GM12878 (cell line): ENCODE measurements around the gene HADH. TPM values are rescaled to one million over a fixed set of nuclear protein-coding genes. Genes with fewer than 3 reads are reported as not detected.

Experiments used
- ATAC-seq: fragments of 200-7000 bp; cut with Tn5 transposase; 3 replicates; pipeline ENCODE4 v1.9.1; 2020; ENCODE audit warnings: mild to moderate bottlenecking, moderate library complexity
- BruUV-seq: library from RNA; stranded (reverse); fragments of 400-500 nt; replicated peaks from 2 replicates; lab custom pipeline; 2021; lab: Mats Ljungman, UMichigan
- CTCF ChIA-PET: fragments of 300-600 bp; sonication (Branson Sonifier 250); formaldehyde crosslinking; extraction: SDS; loops from one replicate; lab custom pipeline; 2021; ENCODE audit warnings: inconsistent platforms; lab: Yijun Ruan, JAX
- POLR2A ChIA-PET: fragments of 350-600 bp; formaldehyde crosslinking; extraction: SDS; loops from one replicate; lab custom pipeline; 2021; ENCODE audit warnings: inconsistent platforms; lab: Charles Lee
- RAD21 ChIA-PET: fragments of 300-600 bp; sonication (Branson Sonifier 250); formaldehyde crosslinking; loops from one replicate; lab custom pipeline; 2023; ENCODE audit warnings: antibody characterized with exemption; ENCODE audit not compliant: unreplicated experiment; lab: Charles Lee
- SMC1A ChIA-PET: fragments of 300-600 bp; sonication (Branson Sonifier 250); formaldehyde crosslinking; loops from one replicate; lab custom pipeline; 2023; ENCODE audit not compliant: unreplicated experiment, uncharacterized antibody; lab: Charles Lee
- DNase-seq: peaks from one replicate; pipeline ENCODE4 v3.0.0-alpha.2; 2011; ENCODE audit warnings: low read depth, low spot score
- FAIRE-seq: peaks from 3 replicates; lab custom pipeline; 2011; peaks lifted over from hg19 to GRCh38; lab: Jason Lieb, UNC
- H2AFZ ChIP-seq: 2 replicates; pipeline ENCODE4 v1.6.0; 2011; ENCODE audit warnings: low read depth, low read length, control low read depth; ENCODE audit not compliant: control insufficient read depth
- H3K27ac ChIP-seq: 2 replicates; pipeline ENCODE4 v1.5.1; 2011; ENCODE audit warnings: control low read depth; ENCODE audit not compliant: control insufficient read depth, insufficient read depth
- H3K27me3 ChIP-seq, 2 experiments: replicated peaks in 1 of 2; 2 replicates each; pipeline versions ENCODE4 v1.6.0 to v1.6.1; 2011; ENCODE audit warnings: low read length in 1 of 2; ENCODE audit not compliant: control insufficient read depth in 2 of 2, insufficient read depth in 2 of 2
- H3K36me3 ChIP-seq, 2 experiments: 2 replicates each; pipeline ENCODE4 v1.5.1; 2011; ENCODE audit warnings: low read length in 1 of 2; ENCODE audit not compliant: control insufficient read depth in 2 of 2, insufficient read depth in 2 of 2
- H3K4me1 ChIP-seq: 2 replicates; pipeline ENCODE4 v1.6.1; 2011; ENCODE audit warnings: mild to moderate bottlenecking, low read length, moderate library complexity, mixed read lengths; ENCODE audit not compliant: control insufficient read depth, insufficient read depth
- H3K4me2 ChIP-seq: 2 replicates; pipeline ENCODE4 v1.6.0; 2011; ENCODE audit warnings: control low read depth; ENCODE audit not compliant: control insufficient read depth, insufficient read depth
- H3K4me3 ChIP-seq: fragments of 200-600 bp; sonication (generic); 2 replicates; pipeline ENCODE4 v1.5.1; 2016
- H3K79me2 ChIP-seq: 2 replicates; pipeline ENCODE4 v1.6.0; 2011; ENCODE audit warnings: low read length; ENCODE audit not compliant: control insufficient read depth, insufficient read depth
- H3K9ac ChIP-seq: 2 replicates; pipeline ENCODE4 v1.8.0; 2011; ENCODE audit warnings: low read length, control low read depth, mixed read lengths; ENCODE audit not compliant: control insufficient read depth, insufficient read depth
- H3K9me3 ChIP-seq: replicated peaks from 3 replicates; pipeline ENCODE4 v1.5.1; 2011; ENCODE audit warnings: mild to moderate bottlenecking, low read length; ENCODE audit not compliant: control insufficient read depth, insufficient read depth
- H4K20me1 ChIP-seq: 2 replicates; pipeline ENCODE4 v1.6.0; 2011; ENCODE audit not compliant: control insufficient read depth, insufficient read depth
- BCL11A ChIP-seq: IDR thresholded peaks from 2 replicates; pipeline ENCODE4 v1.6.1; 2011; ENCODE audit warnings: low read depth, low read length
- CBFB ChIP-seq: IDR thresholded peaks from 2 replicates; pipeline ENCODE4 v1.6.1; 2016; ENCODE audit warnings: antibody characterized with exemption, low read depth
- CREB1 ChIP-seq: IDR thresholded peaks from 2 replicates; pipeline ENCODE4 v1.6.1; 2012; ENCODE audit warnings: low read depth, mild to moderate bottlenecking, inconsistent platforms
- FOS ChIP-seq: IDR thresholded peaks from 3 replicates; pipeline ENCODE4 v1.6.1; 2011; ENCODE audit warnings: borderline replicate concordance; ENCODE audit not compliant: insufficient read length; ENCODE audit errors: extremely low read depth
- FOXM1 ChIP-seq: IDR thresholded peaks from 2 replicates; pipeline ENCODE4 v1.6.1; 2012; ENCODE audit warnings: low read depth, mild to moderate bottlenecking, inconsistent platforms, low read length, moderate library complexity
- HCFC1 ChIP-seq: fragments of 150-350 bp; IDR thresholded peaks from 2 replicates; pipeline ENCODE4 v1.6.1; 2014; ENCODE audit warnings: low read length
- NFIC ChIP-seq: IDR thresholded peaks from 2 replicates; pipeline ENCODE4 v1.6.1; 2012; ENCODE audit warnings: low read depth, mild to moderate bottlenecking, inconsistent platforms, low read length, moderate library complexity
- NR2C1 ChIP-seq: fragments of 450-650 bp; IDR thresholded peaks from 2 replicates; pipeline ENCODE4 v1.6.1; 2017; ENCODE audit warnings: antibody characterized with exemption, mild to moderate bottlenecking, moderate library complexity
- POLR2A ChIP-seq: IDR thresholded peaks from 2 replicates; pipeline ENCODE4 v1.6.1; 2011; ENCODE audit warnings: low read depth, mild to moderate bottlenecking, low read length
- RELA ChIP-seq: fragments of 450-650 bp; IDR thresholded peaks from 2 replicates; pipeline ENCODE4 v1.8.0; 2014; ENCODE audit warnings: borderline replicate concordance; ENCODE audit not compliant: partially characterized antibody
- SMARCA5 ChIP-seq: fragments of 450-650 bp; IDR thresholded peaks from 2 replicates; pipeline ENCODE4 v1.6.1; 2017; ENCODE audit warnings: mild to moderate bottlenecking
- SRF ChIP-seq, 2 experiments: IDR thresholded peaks; 2 replicates each; pipeline ENCODE4 v1.6.1; 2011; ENCODE audit warnings: low read depth in 2 of 2, low read length in 2 of 2, mild to moderate bottlenecking in 1 of 2, moderate library complexity in 1 of 2
- STAT3 ChIP-seq: IDR thresholded peaks from 2 replicates; pipeline ENCODE4 v1.6.1; 2011; ENCODE audit warnings: low read depth, low read length, improper control_type of control experiment
- SUPT20H ChIP-seq: IDR thresholded peaks from 2 replicates; pipeline ENCODE4 v1.6.1; 2011; ENCODE audit warnings: low read depth, mild to moderate bottlenecking, low read length, moderate library complexity, borderline replicate concordance; ENCODE audit not compliant: control insufficient read depth
- TBL1XR1 ChIP-seq: IDR thresholded peaks from 2 replicates; pipeline ENCODE4 v1.6.1; 2012; ENCODE audit warnings: low read depth, low read length, improper control_type of control experiment
- TCF3 ChIP-seq: IDR thresholded peaks from 2 replicates; pipeline ENCODE4 v1.6.1; 2012; ENCODE audit warnings: low read depth, mild to moderate bottlenecking, low read length, borderline replicate concordance; ENCODE audit not compliant: insufficient read depth
- USF2 ChIP-seq: IDR thresholded peaks from 2 replicates; pipeline ENCODE4 v1.6.1; 2011; ENCODE audit warnings: low read depth, low read length, improper control_type of control experiment, borderline replicate concordance
- ZBTB40 ChIP-seq: fragments of 450-650 bp; IDR thresholded peaks from 2 replicates; pipeline ENCODE4 v1.6.1; 2016; ENCODE audit warnings: mild to moderate bottlenecking, moderate library complexity, borderline replicate concordance
- WGBS: methylation state at CpG from one replicate; pipeline ENCODE4 v1.1.6; 2016; ENCODE audit warnings: low lambda C conversion rate; ENCODE audit not compliant: insufficient replicate concordance, insufficient coverage; ENCODE audit errors: missing lambda C conversion rate; 5-methylcytosine and 5-hydroxymethylcytosine counted together
- in situ Hi-C: fragments of 300-500 bp; cut with MboI; formaldehyde crosslinking; loops from 9 replicates; pipeline ENCODE4 v1.14.3; 2018; ENCODE audit warnings: mixed read lengths
- intact Hi-C: fragments of 100-400 bp; cut with micrococcal nuclease; formaldehyde crosslinking; loops from one replicate; pipeline ENCODE4 v1.14.2; 2022; ENCODE audit not compliant: unreplicated experiment
- polyA plus RNA-seq, 11 experiments: library from polyadenylated mRNA; depleted of rRNA in 4 of 11; unstranded in 6 of 11; stranded (reverse) in 5 of 11; fragments of >200 nt; fragmentation: Nextera tagmentation in 4 of 11; fragmentation: Illumina TruSeq in 1 of 11; extraction: Ambion mirVana in 4 of 11; extraction: Trizol in 1 of 11; gene quantifications; 1 replicate in 1 of 11; 2 replicates in 10 of 11; pipeline versions ENCODE4 v1.2.1 to v1.2.3, GENCODE V29; 2011 to 2016; ENCODE audit warnings: inconsistent platforms in 2 of 11, missing spikeins in 2 of 11, low read depth in 1 of 11
- total RNA-seq, 4 experiments: library from RNA; depleted of rRNA in 3 of 4; stranded (reverse); fragments of >200 nt in 3 of 4; fragmentation: Illumina TruSeq in 1 of 4; extraction: Trizol in 1 of 4; gene quantifications; 2 replicates each; pipeline versions ENCODE4 v1.2.1 to v1.2.3, GENCODE V29; 2013 to 2021
- TF ChIP-seq, protein P1 (sequence below): fragments of 450-650 bp; IDR thresholded peaks from 2 replicates; pipeline ENCODE4 v1.6.1; 2016; ENCODE audit warnings: mild to moderate bottlenecking
- TF ChIP-seq, protein P2 (sequence below): IDR thresholded peaks from 2 replicates; pipeline ENCODE4 v1.6.1; 2012; ENCODE audit warnings: low read depth, low read length, improper control_type of control experiment

HADH gene
- total and polyA plus RNA-seq, 10 of the 15 experiments (the other 5 are each of a cell fraction or from before 2014, with no cell fraction given), result 20.3 to 97.9 (median 76.6) TPM

- BruUV-seq, result no TSS peak
- intact Hi-C loops, result no loop called here
- TF ChIP-seq NR2C1 (no peak), TCF3 (peak; percentile 78), NFIC (peak; percentile 27; the same call in 1 of the 2 replicates), STAT3 (no peak), ZBTB40 (no peak), SMARCA5 (no peak), SUPT20H (no peak), POLR2A (peak; percentile 74), FOS (no peak), BCL11A (no peak), TBL1XR1 (no peak), SRF (IDR thresholded peaks at IDR 0.05; ENCODE audit: low read depth in 2 of 2, low read length in 2 of 2) (peak; percentile 59 to 83), RELA (no peak), CBFB (0 out of 2 replicates have a peak, but pooled peaks have one; percentile 32), USF2 (no peak), HCFC1 (no peak), CREB1 (peak; percentile 40; the same call in 1 of the 2 replicates), FOXM1 (no peak)
- TF ChIP-seq, protein P1, sequence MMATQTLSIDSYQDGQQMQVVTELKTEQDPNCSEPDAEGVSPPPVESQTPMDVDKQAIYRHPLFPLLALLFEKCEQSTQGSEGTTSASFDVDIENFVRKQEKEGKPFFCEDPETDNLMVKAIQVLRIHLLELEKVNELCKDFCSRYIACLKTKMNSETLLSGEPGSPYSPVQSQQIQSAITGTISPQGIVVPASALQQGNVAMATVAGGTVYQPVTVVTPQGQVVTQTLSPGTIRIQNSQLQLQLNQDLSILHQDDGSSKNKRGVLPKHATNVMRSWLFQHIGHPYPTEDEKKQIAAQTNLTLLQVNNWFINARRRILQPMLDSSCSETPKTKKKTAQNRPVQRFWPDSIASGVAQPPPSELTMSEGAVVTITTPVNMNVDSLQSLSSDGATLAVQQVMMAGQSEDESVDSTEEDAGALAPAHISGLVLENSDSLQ, result peak; percentile 42; the same call in 1 of the 2 replicates
- TF ChIP-seq, protein P2, sequence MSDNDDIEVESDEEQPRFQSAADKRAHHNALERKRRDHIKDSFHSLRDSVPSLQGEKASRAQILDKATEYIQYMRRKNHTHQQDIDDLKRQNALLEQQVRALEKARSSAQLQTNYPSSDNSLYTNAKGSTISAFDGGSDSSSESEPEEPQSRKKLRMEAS, result no peak
These were observed 46.5 kb downstream of the HADH start for GRCh38 chr4:108036213-108036612.

More at GRCh38 chr4:108036213-108036612, 46.5 kb downstream of the HADH start:
- DNase-seq (no peak), ATAC-seq (peak; percentile 85), FAIRE-seq (peak; percentile 49)
- H2AFZ ChIP-seq, result peak overlapping the region; percentile 11
- peaks cover 12% of the 10 kb centered on the region for H3K4me1 ChIP-seq
- WGBS, result 94% methylated on average over 7 of the region's 7 CpGs
- peak overlapping the region; percentile 17; the same call in 1 of the 2 replicates for H3K4me3 ChIP-seq
- no peaks in the 10 kb centered on the region for H4K20me1 ChIP-seq
- peak overlapping the region; percentile 24; the same call in 1 of the 2 replicates for H3K9ac ChIP-seq
- SMC1A ChIA-PET, result interaction anchor here (1.0 to 3.4 kb wide), 7 partner anchors 11 to 530 kb away, joined by 3 to 21 read pairs (median 3); no protein-coding TSS in a partner anchor
- peak overlapping the region; percentile 43 for H3K4me2 ChIP-seq
- no peaks in the 10 kb centered on the region for H3K27me3 ChIP-seq
- peak overlapping the region; percentile 70 for H3K27ac ChIP-seq
- CTCF ChIA-PET, result interaction anchor here (1.0 to 2.8 kb wide), 4 partner anchors 17 to 146 kb away, joined by 3 to 8 read pairs (median 5); no protein-coding TSS in a partner anchor
- POLR2A ChIA-PET, result interaction anchor here (0.6 kb wide), 1 partner anchor 419 kb away, joined by 3 read pairs; no protein-coding TSS in a partner anchor
- in situ Hi-C loops, result no loop called here
- H3K79me2 ChIP-seq, result no peaks in the 10 kb centered on the region
- no peaks in the 10 kb centered on the region for H3K9me3 ChIP-seq
- RAD21 ChIA-PET, result interaction anchor here (0.9 kb wide), 1 partner anchor 57 kb away, joined by 4 read pairs; no protein-coding TSS in a partner anchor
- peaks cover 0 to 4% of the 10 kb centered on the region in 2 experiments; a peak in 2 of 4 replicates for H3K36me3 ChIP-seq
